NCI-H187 treated with DMSO at 0.1 percent for 48 hours (cell line): ENCODE measurements around the gene MAST4.

Experiments
- DNase-seq: peaks from one replicate; lab custom pipeline; 2025; lab: John Stamatoyannopoulos, UW

The MAST4 gene

DNA sequence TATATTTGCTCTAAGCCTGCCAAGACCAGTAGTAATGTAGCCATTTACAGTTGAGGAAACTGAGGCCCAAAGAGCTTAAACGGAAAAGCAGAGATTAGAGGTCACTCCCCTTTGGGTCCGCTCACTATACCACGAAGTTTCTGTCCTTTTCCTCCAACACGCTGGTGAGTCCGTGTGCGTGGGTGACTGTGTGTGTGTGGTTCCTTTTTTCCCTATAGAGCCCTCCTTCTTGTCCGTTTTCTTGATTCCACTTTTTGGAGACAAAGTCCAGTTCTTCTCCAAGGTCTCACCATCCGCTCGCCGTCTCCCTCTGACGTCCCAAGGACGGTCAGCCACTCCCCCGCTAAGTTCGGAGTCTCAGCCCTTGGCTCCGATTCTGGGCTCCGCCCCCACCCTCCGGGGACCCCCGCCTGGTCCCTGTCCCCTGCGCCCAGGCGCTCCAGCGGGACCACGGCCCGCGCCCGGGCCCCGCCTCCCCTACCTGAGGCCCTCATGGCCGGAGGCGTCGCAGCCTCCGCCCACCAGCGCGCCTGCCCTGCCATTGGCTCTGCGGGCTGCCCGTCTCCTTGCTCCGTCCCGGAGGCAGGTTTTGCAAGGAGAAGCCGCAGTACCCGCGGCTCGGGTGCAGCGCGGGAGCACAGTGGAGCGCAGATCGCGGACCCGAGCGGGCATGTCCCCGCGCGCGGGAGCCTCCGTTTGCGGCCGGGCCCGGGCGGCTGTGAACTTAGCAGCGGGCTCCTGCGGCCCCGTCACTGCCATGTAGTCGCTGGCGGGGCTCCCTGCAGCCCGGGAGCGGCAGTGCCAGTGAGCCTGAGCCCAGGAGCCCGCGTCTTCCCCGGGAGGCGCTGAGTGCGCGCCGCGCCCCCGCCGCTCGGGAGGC lies at the start of gene MAST4:
TSS of gene MAST4 (plus strand) at position 638 of the 880 bp plus-strand sequence. CDS start 263 bp downstream, outside the sequence.
- peak; percentile 52 for DNase-seq

DNA sequence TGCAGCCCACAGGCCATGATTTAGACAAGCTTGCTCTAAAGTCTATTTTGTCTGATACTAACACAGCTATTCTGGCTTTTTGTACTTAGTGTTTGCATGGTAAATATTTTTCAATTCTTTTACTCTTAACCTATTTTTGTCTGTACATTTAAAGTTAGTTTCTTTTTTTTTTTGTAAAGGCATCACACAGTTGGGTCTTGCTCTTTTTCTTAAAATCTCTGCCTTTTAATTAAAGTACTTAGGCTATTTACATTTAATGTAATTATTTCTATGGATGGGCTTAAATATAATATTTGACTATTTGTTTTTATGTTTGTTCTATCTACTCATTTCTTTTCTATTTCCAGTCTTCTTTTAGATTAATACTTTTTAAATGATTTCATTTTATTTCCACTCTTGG lies 49.7 kb upstream of the MAST4 start:
- DNase-seq = no peak

DNA sequence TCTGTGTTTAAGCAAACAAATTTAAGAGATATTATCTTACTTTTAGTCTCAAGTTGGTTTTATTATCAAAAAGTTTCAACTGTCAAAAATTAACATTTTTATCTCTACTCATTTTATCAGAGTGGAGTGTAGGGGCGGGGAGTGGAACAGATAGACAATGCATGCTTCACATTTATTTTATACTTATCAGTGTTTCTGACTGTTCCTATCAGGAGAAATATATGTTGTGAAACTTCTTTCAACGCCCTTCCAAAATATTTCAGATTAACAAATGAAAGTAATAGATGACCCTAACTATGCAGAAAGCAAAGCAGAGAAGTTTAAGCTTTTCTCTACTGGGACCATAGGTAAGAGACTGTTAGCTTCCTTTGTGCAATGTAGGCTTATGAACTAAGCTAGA lies 44.9 kb upstream of the MAST4 start:
- no peak for DNase-seq

DNA sequence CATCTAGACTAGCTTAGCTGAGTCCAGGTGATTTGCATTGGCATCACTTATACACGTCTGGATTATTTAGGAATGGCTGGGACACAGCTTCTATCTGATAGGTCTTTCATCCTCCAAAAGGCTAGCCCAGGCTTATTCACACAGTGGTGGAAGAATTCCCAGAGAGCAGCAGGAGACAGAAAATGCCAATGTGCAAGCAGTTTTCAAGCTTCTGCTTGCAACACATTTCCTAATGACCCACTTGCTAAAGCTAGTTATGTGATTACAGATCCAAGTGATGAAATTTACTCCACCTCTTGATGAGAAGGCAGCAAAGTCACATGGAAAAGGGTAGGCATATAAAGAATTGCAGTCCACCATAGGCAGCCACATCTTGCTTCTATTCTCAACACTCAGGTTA lies 44.2 kb upstream of the MAST4 start:
- no peak for DNase-seq

DNA sequence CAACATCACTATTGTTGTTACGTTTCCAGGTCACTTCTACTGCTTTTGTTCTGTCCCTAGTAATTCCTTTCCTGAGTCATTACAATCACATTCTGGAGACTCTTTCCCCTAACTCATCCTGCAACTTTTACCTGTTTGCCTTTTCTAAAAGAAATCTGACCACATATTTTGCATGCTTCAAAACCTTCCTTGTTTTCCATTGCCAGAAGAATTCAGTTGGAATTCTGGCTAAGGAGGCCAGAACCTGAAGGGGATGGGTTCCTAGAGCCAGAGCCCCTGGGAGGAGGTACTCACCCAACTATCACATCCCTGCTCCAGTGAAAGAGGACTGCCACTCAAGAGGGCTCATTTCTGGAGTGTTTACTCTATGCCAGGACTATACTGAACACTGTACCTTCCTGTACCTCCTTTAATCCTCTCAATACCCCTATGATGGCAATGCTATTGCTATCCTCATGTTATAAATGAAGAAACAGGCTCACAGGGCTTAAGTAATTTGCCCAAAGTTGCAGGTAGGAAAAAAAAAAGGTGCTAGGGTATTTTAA lies 42.8 kb upstream of the MAST4 start:
- no peak for DNase-seq

DNA sequence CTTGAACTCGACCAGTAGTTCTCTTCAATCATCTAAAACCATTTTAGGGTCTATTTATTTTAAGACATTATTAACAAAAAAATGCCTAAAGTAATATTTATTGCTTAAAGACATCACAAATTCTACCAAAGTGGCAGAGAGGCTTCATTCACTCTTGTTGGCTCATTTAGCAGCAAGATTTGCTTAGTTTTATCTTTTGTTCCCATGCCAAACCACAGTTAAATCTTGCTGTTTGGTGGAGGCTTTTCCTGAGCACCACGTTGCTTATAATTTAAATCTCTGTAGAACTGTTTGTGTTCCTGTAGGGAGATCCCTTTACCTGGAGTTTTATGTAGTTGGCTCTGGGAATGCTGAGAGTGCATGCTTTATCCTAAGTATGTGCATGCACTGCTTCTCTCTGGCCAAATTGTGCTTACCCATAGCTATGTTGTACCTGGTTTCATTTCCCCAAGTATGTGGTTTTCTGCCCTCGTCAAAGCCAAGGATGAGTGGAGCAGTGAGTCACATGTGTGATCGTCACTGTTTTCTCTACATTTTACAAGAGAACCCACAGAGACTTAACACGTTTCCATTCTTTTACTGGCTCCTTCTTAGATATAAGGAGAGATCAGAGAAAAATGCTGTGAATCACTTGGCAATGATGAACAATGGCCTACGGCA lies 42.1 kb upstream of the MAST4 start:
- DNase-seq = no peak

DNA sequence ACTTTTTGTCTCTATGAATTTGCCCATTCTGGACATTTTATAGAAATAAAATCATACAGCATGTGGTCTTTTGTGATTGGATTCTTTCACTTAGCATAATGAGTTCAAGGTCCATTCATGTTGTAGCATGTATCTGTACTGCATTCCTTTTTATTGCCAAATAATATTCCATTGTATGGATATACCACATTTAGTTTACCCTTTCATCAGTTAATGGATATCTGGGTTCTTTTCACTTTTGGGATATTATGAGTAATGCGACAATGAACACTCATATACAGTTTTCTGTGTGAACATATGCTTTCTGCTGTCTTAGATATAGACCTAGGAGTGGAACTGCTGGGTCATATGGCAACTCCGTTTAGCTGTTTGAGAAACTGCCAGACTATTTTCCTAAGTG lies 41.3 kb upstream of the MAST4 start:
- DNase-seq = no peak

DNA sequence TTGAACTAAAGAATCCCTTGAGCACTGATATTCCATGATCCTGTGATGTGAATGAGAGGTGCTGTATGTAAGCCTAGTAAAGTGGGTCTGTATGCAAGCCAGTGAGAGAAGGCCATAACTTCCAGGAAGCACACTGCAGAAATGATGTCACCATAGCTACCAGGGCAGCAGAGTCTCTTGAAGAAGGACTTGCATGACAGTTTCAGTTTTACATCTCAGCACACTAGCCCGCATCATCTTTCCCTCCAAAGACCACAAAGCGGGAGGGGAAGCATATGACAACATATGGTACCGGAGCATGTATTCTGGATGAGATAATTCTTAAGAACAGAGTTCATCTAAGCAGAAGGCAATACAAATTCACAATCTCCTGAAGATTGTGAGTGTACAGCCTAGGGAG lies 37.6 kb upstream of the MAST4 start:
- DNase-seq = no peak

DNA sequence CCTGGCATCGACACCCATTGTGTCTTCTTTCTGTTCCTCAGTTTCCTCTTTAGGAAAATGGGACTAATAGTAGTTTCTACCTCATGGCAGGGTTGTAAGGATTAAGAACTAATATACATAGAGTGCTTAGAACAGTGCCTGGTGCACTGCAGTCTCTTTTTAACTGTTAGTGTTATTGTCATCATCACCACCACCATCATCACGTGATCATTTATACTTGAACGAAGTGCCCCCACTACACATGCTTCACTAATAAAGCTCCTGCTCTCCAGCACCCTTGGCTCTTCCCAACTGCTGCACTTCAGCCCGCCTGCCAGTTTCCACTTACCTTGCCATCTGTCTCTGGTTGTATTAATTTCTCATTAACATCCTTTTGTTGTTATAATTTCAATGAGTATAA lies 35.8 kb upstream of the MAST4 start:
- DNase-seq = no peak

DNA sequence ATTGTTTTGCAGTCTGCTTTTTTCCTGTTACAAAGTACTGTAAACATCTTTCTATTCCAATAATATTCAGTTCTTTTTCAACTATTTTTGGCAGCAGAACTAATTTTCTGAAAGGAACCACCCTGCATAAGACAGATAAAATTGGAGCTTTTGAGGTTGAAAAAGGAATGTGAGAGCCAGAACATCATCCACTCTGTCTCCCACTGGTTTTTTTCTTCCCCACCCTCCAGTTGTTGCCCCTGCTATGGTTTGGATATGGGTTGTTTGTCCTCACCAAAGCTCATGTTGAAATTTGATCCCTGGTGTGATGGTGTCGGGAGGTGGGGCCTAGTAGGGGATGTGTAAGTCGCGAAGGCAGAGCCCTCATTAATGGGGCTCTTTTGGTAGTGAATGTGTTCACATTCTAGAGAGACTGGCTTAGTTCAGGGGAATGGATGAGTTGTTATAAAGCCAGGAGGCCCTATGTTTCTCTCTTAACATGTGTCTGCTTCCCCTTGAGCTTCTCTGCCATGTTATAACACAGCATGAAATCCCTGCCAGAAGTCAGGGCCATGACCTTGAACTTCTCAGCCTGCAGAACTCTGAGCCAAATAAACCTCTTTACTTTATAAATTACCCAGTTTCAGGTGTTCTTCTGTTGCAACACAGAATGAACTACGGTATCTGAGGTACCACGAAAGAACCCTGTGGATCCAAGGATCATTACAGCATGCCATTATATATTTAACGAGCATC lies 34.8 kb upstream of the MAST4 start:
- no peak for DNase-seq

DNA sequence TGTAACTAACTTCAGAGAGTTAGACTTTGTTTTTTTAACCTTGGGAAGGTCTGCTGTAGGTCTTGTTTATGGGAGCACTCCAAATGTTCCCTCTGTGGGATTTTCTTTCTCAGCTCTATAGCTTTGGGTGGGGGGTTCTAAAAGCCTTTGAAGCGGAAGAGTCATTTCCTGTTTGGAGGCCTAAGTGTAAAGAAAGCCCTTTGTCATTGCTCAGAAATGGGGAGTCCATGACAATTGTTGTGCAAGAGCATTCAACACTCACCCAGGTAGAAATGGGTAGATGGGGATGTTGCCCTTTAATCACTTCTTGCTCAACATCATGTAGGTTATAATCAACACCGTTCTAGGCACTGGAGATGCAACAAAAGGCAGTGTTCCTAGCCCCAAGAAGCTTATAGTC lies 30.3 kb upstream of the MAST4 start:
- no peak for DNase-seq

DNA sequence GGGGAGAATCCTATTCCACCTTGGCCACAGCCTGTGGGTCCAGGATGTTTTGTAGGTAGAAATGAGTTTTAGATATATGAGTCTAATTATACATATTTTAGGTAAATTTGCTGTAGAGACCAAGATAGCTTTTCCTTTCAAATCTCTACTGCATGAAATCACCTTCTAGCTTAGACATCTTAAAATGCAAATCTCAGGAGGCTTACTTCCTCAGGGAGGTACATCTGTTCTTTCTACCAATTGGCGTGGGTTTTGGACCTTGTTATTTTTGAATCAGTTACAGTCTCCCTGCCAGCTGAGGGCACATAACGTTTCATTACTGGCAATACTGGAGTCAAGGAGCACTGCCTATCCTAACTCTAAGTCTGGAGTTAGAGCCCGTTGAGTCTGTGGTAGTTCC lies 28.7 kb upstream of the MAST4 start:
- no peak for DNase-seq

DNA sequence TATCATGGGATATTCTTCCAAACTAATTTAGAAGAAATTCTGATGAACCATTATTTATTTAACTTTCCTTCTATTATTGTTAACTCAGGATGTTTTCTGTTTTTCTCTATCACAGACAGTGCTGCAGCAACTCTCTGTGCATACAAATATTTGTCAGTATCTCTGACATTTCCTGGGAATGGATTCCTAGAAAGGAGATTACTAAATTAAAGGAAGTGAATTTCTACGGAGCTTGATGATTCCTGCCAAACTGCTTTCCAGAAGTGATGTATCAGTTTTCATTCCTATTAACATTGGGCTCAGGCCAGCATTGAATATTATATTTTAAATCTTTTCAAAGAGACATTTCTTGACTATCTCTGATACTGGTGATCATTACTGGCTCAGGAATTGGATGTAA lies 26.0 kb upstream of the MAST4 start:
- DNase-seq = no peak

DNA sequence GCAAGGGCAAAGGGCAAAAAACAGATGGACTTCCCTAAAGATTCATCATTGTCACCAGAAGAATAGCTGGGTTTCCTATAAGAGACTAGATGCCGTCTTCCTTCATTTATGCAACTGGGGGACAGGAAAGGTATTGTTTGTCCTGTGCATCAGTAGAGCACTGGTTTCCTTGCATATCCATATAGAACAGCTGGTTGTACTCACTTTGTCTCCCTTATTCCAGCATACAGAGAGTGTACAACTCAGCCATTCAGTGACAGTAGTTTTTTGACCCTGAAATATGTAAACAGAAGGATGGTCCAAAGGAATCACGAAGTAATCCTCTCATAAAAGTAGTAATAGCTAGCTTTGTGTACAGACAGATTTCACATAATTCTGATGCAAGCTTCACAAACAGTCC lies 22.5 kb upstream of the MAST4 start:
- no peak for DNase-seq

DNA sequence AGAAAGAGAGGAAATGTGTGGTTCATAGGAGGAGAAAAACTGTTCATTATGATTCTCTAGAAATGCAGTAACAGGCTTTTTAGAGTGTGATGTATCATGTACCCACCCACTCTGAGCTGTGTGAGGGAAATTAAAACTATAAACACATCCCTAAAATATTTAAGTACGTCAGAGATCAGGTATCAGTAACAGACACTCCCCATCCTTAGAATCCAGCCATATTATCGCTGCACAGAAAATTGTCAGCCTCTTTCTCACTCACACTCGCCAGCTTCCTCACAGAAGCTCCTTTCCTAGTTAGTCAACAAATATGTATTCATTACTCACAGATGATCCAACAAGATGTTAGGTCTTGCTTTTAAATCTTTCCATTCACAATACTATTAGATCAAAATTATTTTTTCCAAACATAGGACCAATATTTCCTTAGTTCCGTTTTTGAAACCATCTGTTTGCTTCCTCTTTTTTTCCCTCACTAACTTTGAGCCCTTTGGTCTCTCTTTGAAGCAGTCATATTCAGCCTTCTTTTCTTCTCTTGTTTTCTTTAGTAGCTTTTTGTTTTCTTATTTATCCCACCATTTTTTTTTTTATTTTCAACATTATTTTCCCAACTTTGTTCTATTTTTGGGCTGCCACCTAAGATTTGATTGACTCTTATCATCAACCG lies 13.6 kb upstream of the MAST4 start:
- DNase-seq = no peak

DNA sequence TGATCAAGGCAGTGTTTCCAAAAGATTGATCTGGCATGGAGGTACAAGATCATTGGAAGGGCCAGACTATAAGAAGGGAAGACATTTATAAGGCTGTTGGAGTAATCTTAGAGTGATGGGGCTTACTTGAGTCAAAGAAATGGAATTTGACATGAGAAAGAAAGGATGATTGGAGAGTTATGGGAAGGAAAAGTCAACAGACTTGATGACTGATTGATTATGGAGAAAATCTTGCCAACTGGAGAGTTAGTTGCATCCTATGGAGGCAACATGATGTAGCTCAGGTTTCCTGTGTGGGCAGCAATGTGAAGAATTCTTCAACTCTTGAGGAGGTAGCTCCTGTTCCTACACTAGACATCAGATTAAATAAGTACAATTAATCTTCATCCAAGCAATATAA lies 10.9 kb upstream of the MAST4 start:
- no peak for DNase-seq

DNA sequence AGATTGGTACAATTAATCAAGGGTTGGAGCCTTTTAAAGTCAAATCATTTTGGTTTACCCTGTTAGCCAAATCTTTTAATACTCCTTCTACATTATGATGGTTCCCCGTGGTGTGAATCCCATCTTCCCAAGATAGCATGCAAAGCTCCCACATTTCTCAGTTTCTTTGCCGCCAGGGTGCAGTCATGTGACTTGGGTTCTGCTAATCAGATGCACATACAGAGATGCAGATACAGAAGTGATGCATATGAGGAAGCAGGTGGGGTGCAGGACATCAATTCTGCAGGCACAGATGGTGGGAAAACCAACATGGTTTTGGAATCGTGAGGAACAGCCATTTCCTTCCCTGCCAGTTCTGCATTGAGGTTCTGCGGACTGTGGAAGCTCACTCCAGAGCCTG lies 8.4 kb upstream of the MAST4 start:
- DNase-seq = no peak

DNA sequence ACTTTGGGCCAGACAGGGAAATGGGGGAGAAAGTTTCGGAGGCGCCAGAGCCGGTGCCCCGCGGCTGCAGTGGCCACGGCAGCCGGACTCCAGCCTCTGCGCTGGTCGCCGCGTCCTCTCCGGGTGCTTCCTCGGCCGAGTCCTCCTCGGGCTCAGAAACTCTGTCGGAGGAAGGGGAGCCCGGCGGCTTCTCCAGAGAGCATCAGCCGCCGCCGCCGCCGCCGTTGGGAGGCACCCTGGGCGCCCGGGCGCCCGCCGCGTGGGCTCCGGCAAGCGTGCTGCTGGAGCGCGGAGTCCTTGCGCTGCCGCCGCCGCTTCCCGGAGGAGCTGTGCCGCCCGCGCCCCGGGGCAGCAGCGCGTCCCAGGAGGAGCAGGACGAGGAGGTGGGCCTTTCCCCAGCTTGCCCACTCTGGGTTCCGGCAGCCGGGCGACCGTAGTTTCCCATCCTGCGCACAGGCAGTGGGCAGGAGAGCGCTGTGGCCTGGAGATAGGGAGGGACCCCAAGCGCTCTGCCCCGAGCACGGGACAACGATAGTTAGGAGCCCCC lies 516 bp downstream of the MAST4 start:
- DNase-seq = no peak

DNA sequence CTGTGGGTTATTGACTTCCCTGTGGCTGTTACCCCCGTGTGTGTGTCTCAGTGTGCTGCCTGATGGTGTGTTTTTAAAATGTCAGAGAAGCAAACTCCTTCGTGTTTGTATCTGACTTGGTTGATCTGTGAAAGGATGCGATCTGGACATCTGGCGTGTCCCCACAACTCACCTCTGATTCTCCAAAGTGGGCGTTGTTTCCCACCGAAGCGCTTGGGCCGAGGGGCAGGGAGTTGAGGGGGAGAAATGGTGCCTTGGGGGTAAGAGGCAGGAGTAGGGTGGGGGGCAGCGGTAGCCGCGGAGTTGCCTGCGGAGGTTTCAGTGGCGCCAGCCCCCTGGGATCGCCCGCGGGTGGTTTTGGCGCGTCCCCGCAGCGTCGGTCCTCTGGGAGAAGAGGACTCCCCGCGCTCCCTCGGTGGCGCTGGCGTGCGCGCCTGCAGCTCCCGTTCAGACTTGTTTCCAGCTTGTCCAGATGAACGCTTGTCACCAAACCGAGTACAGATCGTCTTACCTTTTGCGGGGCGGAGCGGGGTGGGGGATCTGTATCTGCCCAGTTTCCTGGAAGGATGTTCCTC lies 1.1 kb downstream of the MAST4 start:
- DNase-seq = no peak

DNA sequence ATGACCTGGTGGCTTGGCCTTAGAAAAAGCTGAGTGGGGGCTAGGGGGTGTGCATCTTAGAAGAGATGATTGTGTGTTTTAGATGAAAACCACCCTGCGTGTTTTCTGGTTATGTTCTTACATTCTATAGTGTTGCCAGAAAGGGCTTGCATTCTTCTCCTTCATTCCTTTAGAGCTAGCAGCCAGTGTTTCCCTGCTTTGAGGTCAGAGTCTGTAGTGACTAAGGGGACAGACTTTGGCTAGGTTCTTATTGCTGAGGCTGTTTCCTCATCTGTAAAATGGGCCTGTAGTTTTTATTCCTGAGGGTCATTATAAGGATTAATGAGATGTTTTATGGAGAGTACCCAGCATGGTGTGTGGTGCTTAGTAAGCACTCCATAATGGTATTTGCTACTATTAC lies 6.4 kb downstream of the MAST4 start:
- no peak for DNase-seq

DNA sequence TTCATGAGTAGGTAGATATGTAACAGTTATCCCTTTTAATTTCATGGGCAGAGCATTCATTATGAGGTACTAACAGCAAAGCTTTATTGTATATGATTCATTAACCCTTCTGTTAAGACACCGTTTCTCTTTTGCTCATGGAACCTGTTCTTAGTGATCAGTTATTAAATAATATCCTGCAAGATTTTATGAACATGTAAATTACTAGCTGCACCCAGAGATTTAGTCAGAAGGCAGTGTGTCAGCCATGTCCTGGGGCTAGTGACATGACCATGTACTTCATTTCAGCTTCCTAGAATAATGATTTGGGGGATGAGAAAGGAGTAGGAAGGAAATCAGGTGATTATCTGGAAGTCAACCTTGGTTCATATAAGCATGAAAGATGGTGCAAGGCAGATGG lies 7.0 kb downstream of the MAST4 start:
- DNase-seq = no peak
